Activated CD8-positive, alpha-beta memory T cell treated with anti-CD3 and anti-CD28 coated beads for 1 hour (primary cell): ENCODE results near the gene TRIM37.
"Not testable (repeated sequence)": the region's sequence is repeated elsewhere in the genome, so short reads cannot be mapped to it uniquely, and the experiment has no call there.

Experiments used
- DNase-seq, 2 donors: peaks; one replicate each; pipeline ENCODE4 v3.0.0-alpha.2; 2020; ENCODE audit warnings: low read depth in 1 of 2; ENCODE audit errors: extremely low read depth in 1 of 2

TRIM37 gene

GRCh38 chr17:58956997-58957724, 149.5 kb downstream of the TRIM37 start:
- no peak for DNase-seq

GRCh38 chr17:58954358-58954757, 152.3 kb downstream of the TRIM37 start:
- DNase-seq = not testable (repeated sequence)

- DNase-seq = no peak
Measured at GRCh38 chr17:58947824-58948223, 158.9 kb downstream of the TRIM37 start.

- DNase-seq = no peak
Measured at GRCh38 chr17:58947411-58947810, 159.3 kb downstream of the TRIM37 start.

- DNase-seq = no peak
Measured at GRCh38 chr17:58944166-58944565, 162.5 kb downstream of the TRIM37 start.

GRCh38 chr17:58936295-58936694, 170.4 kb downstream of the TRIM37 start:
- DNase-seq = no peak

- no peak for DNase-seq
Measured at GRCh38 chr17:58932956-58933355, 173.7 kb downstream of the TRIM37 start.
